Heart left ventricle (tissue), 16 donors: ENCODE measurements around the gene BDKRB2. TPM values are rescaled to one million over a fixed set of nuclear protein-coding genes. Genes with fewer than 3 reads are reported as not detected.

Experiments used
- ATAC-seq, 4 donors: fragments of 200-7000 bp; cut with Tn5 transposase; one replicate each; pipeline ENCODE4 v1.9.1; 2020 to 2022; ENCODE audit warnings: moderate library complexity in 4 of 4, mild to moderate bottlenecking in 3 of 4, moderate number of reproducible peaks in 1 of 4
- DNase-seq, 5 donors: peaks; one replicate each; pipeline ENCODE4 v3.0.0-alpha.2; 2020
- H3K27ac ChIP-seq, 12 donors: fragments of 200-600 bp; sonication (generic) in 4 of 12; one replicate each; pipeline versions ENCODE4 v1.5.0 to v1.8.0; 2016 to 2022; ENCODE audit warnings: mild to moderate bottlenecking in 2 of 12
- H3K27me3 ChIP-seq, 9 donors: fragments of 200-600 bp; sonication (generic) in 2 of 9; one replicate each; pipeline versions ENCODE4 v1.5.1 to v1.8.0; 2016 to 2022; ENCODE audit warnings: mild to moderate bottlenecking in 3 of 9
- H3K36me3 ChIP-seq, 9 donors: fragments of 200-600 bp; sonication (generic) in 2 of 9; one replicate each; pipeline versions ENCODE4 v1.5.0 to v1.8.0; 2018 to 2022; ENCODE audit warnings: mild to moderate bottlenecking in 2 of 9
- H3K4me1 ChIP-seq, 12 donors: fragments of 200-600 bp; sonication (generic) in 4 of 12; one replicate each; pipeline versions ENCODE4 v1.5.0 to v1.8.0; 2016 to 2022; ENCODE audit warnings: mild to moderate bottlenecking in 3 of 12
- H3K4me3 ChIP-seq, 12 donors: fragments of 200-600 bp; sonication (generic) in 4 of 12; one replicate each; pipeline versions ENCODE4 v1.5.0 to v1.8.0; 2017 to 2022; ENCODE audit warnings: mild to moderate bottlenecking in 9 of 12, moderate library complexity in 4 of 12
- H3K9me3 ChIP-seq, 12 donors: fragments of 200-600 bp; sonication (generic) in 4 of 12; one replicate each; pipeline versions ENCODE4 v1.5.0 to v1.8.0; 2016 to 2022; ENCODE audit warnings: mild to moderate bottlenecking in 1 of 12
- POLR2A ChIP-seq, 2 donors: fragments of 450-650 bp; IDR thresholded peaks; one replicate each; pipeline ENCODE4 v1.6.1; 2017; ENCODE audit warnings: antibody characterized with exemption in 2 of 2, mild to moderate bottlenecking in 2 of 2, moderate library complexity in 2 of 2
- WGBS, 4 donors: extraction: QIAGEN DNeasy Blood & Tissue Kit in 2 of 4; methylation state at CpG; one replicate each; pipeline versions ENCODE4 v1.1.5 to v1.1.7; 2013 to 2018; 5-methylcytosine and 5-hydroxymethylcytosine counted together
- intact Hi-C, 10 donors: fragments of 100-400 bp; cut with DNase I; formaldehyde crosslinking; loops; one replicate each; pipeline versions ENCODE4 v1.11.1 to v1.14.2; 2022
- polyA plus RNA-seq, 2 donors: library from polyadenylated mRNA; stranded (reverse); fragments of 200-250 nt; gene quantifications; one replicate each; pipeline ENCODE4 v1.2.3, GENCODE V29; 2013
- total RNA-seq, 9 donors: library from RNA; depleted of rRNA in 2 of 9; stranded (reverse); fragments of >200 nt in 2 of 9; fragmentation: NEBNext Ultra II Directional in 3 of 9; extraction: Animal tissue kit (Norgen Biotek cat#: 25700) in 3 of 9; gene quantifications; one replicate each; pipeline versions ENCODE4 v1.1.0 to v1.2.4, GENCODE V29; 2016 to 2023
- TF ChIP-seq, protein P1 (sequence below), 12 donors: fragments of 200-600 bp; sonication (generic) in 4 of 12; IDR thresholded peaks; one replicate each; pipeline versions ENCODE4 v1.5.0 to v1.8.0; 2018 to 2022; ENCODE audit warnings: antibody characterized with exemption in 12 of 12, mild to moderate bottlenecking in 5 of 12
- donor health status: ischemic (EF 13 %, LVEDD 7.1; RV severe dilation, severe dysfunction).
- donor health status: healthy with polysubstance abuse.
- donor health status: DM: no; HTN: yes; CAD: no.
- donor health status: DM: no; HTN: no; CAD: no.
- donor health status: ischemic (EF 25% LVEDD 6.9; RV normal size, moderate dysfunction).
- donor health status: ischemic (EF 25% LVEDD 5.7; RV mildly dilated, moderate dysfunction).
- donor health status: healthy.
- donor health status: DM: yes; HTN: yes; CAD: no.
- donor health status: ischemic (EF 35%, LVEDD 5.7; RV mildly dilated, moderate dysfunction).
- donor health status: nonischemic (EF 11% LVEDD 7.7; RV severe dilation, severe dysfunction).
- donor health status: DM: yes; HTN: yes; CAD: no.
- donor health status: PGD.
- donor health status: ischemic (EF 29% LVEDD 5.4; RV normal size, mild dysfunction).
- donor health status: nonischemic (EF 23%, LVEDD 6.1; RV moderate dilation, normal function).

The BDKRB2 gene
- total and polyA plus RNA-seq, 11 donors, result 0.14 to 3.3 (median 0.63) TPM

DNA sequence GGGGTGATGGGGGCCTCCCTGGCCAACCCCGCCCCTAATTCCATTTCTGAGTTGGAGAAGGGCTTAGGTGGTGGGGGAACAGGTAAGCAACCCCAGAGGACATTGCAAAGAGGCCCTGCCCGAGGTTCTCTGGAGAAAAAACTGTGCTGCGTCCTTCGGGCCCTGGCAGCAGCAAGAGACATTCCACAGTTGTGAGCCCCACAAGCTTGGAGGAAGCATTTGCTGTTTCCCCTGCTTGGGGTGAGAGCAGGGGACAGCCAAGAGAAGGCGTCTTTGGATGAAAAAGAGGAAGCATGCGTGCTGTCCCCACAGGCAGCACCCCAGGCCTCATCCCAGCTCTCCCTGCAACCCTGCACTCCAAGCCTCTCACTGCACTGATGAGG lies 1.3 kb downstream of the BDKRB2 start:
- peak overlapping the region in 1 of 12 donors; percentile 21 for H3K27ac ChIP-seq
- TF ChIP-seq, protein P1, sequence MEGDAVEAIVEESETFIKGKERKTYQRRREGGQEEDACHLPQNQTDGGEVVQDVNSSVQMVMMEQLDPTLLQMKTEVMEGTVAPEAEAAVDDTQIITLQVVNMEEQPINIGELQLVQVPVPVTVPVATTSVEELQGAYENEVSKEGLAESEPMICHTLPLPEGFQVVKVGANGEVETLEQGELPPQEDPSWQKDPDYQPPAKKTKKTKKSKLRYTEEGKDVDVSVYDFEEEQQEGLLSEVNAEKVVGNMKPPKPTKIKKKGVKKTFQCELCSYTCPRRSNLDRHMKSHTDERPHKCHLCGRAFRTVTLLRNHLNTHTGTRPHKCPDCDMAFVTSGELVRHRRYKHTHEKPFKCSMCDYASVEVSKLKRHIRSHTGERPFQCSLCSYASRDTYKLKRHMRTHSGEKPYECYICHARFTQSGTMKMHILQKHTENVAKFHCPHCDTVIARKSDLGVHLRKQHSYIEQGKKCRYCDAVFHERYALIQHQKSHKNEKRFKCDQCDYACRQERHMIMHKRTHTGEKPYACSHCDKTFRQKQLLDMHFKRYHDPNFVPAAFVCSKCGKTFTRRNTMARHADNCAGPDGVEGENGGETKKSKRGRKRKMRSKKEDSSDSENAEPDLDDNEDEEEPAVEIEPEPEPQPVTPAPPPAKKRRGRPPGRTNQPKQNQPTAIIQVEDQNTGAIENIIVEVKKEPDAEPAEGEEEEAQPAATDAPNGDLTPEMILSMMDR (IDR thresholded peaks at IDR 0.05), result no peak
- no peak for TF ChIP-seq POLR2A (IDR thresholded peaks at IDR 0.05)
- H3K9me3 ChIP-seq, result peaks cover 0 to under 1% (median 0%) of the 10 kb centered on the region in 12 donors
- peaks cover 0 to 41% (median 18%) of the 10 kb centered on the region in 9 donors for H3K27me3 ChIP-seq
- WGBS, 4 donors, result 45 to 58% (median 56%) methylated on average over 6 of the region's 6 CpGs
- H3K4me3 ChIP-seq, result peak overlapping the region in 3 of 12 donors; percentile 45 to 55 (median 47)
- no peak for DNase-seq
- no peaks in the 10 kb centered on the region for H3K36me3 ChIP-seq
- no peak for ATAC-seq
- peaks cover 0 to 14% (median 7%) of the 10 kb centered on the region in 12 donors for H3K4me1 ChIP-seq
- intact Hi-C loops, result no loop called here

DNA sequence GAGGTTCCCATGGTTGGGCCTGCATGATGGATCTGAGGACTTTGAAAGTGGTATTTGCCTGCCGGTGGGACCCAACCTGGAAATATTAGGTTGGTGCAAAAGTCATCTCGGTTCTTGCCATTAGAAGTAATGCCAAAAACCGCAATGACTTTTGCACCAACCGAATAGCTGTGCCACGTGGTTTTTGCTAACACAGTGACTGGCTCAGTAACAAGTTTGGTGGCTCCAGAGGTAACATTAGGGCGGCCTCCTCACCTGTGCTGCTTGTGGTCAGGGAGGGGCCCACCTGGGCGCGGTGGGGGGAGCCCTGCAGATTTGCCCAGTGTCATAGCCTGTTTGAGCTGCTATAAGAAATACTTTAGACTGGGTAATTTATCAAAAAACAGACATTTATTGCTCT lies 1.8 kb downstream of the BDKRB2 start:
- Histone ChIP-seq H3K36me3 (no peaks in the 10 kb centered on the region), H3K27ac (no peak overlapping the region), H3K4me3 (no peak overlapping the region), H3K4me1 (peaks cover 0 to 14% (median 7%) of the 10 kb centered on the region in 12 donors), H3K27me3 (peaks cover 0 to 36% (median 15%) of the 10 kb centered on the region in 9 donors), H3K9me3 (peaks cover 0 to 3% (median 0%) of the 10 kb centered on the region in 12 donors)
- WGBS, 4 donors, result 67 to 73% (median 72%) methylated on average over 8 of the region's 8 CpGs
- no peak for TF ChIP-seq POLR2A (IDR thresholded peaks at IDR 0.05)
- TF ChIP-seq, protein P1 (IDR thresholded peaks at IDR 0.05), result no peak
- ATAC-seq (no peak), DNase-seq (no peak)
- intact Hi-C loops, result no loop called here

DNA sequence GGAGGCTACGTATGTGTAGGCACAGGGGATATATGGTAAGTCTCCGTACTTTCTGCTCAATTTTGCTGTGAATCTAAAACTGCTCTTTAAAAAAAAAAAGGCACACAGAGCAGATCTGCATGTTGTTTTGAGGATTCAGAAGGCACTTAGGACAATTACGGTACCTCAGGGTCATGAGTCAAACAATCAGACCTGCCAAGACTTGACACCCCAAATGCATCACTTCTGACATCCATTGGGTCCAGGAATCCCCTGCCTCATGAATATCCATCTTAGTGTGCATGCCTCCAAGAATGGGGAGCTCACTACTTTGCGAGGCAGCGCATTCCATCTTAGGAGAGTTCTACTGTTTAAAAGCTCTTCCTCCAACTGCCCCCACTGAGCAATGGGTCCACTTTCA lies 3.0 kb downstream of the BDKRB2 start:
- intact Hi-C loops, result no loop called here
- Histone ChIP-seq H3K9me3 (peaks cover 0 to 14% (median 5%) of the 10 kb centered on the region in 12 donors), H3K4me1 (peaks cover 0 to 14% (median 7%) of the 10 kb centered on the region in 12 donors), H3K36me3 (no peaks in the 10 kb centered on the region), H3K27ac (no peak overlapping the region), H3K27me3 (peaks cover 0 to 26% (median 15%) of the 10 kb centered on the region in 9 donors), H3K4me3 (no peak overlapping the region)
- ATAC-seq, result no peak
- TF ChIP-seq, protein P1 (IDR thresholded peaks at IDR 0.05), result no peak
- TF ChIP-seq POLR2A (IDR thresholded peaks at IDR 0.05), result no peak
- WGBS, 4 donors, result 87 to 92% (median 89%) methylated on average over 5 of the region's 5 CpGs
- DNase-seq, result no peak

DNA sequence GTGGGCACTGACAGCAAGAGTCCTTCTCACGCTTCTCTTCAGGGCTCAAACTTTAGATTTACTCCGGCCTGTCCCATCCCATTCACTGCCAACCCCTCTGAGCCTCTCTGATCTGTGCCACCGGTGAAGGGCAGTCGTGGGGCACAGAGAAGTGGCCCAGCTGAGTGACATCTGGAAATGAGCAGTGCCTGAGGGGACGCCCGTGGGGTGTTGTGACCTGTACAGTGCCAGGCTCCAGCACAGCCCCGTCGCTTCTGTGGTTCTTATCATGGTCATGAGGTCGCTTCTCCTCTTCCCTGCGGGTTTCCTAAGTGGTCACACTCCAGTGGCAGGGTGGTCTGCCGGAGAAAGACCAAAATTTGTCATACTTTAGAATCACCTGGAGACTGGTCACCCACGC lies 4.1 kb downstream of the BDKRB2 start:
- WGBS, 4 donors, result 75 to 77% (median 76%) methylated on average over 9 to 12 of the region's 12 CpGs
- Histone ChIP-seq H3K27me3 (peaks cover 0 to 17% (median 9%) of the 10 kb centered on the region in 9 donors), H3K9me3 (peaks cover 0 to 15% (median 5%) of the 10 kb centered on the region in 12 donors), H3K4me3 (no peak overlapping the region), H3K27ac (no peak overlapping the region), H3K4me1 (peaks cover 0 to 14% (median 7%) of the 10 kb centered on the region in 12 donors), H3K36me3 (no peaks in the 10 kb centered on the region)
- TF ChIP-seq, protein P1 (IDR thresholded peaks at IDR 0.05), result no peak
- TF ChIP-seq POLR2A (IDR thresholded peaks at IDR 0.05), result no peak
- intact Hi-C loops, result no loop called here
- no peak for DNase-seq
- no peak for ATAC-seq
